H54 (cell line): ENCODE measurements around the gene MRPL33.

Experiments
- DNase-seq: peaks from one replicate; pipeline ENCODE4 v3.0.0; 2011; ENCODE audit warnings: low spot score, mixed read lengths; ENCODE audit not compliant: insufficient read length
- FAIRE-seq: peaks from 3 replicates; lab custom pipeline; 2011; peaks lifted over from hg19 to GRCh38; lab: Jason Lieb, UNC
- POLR2A ChIP-seq: IDR thresholded peaks from 2 replicates; pipeline ENCODE4 v1.6.1; 2011; ENCODE audit warnings: low read depth, mild to moderate bottlenecking, low read length

The MRPL33 gene

GRCh38 chr2:27776097-27776496 is 4.6 kb downstream of the MRPL33 start:
- no peak for TF ChIP-seq POLR2A
- no peak for DNase-seq
- no peak for FAIRE-seq

- DNase-seq = no peak
- no peak for TF ChIP-seq POLR2A
- FAIRE-seq = no peak
Measured at GRCh38 chr2:27776696-27777095, 5.2 kb downstream of the MRPL33 start.

GRCh38 chr2:27779417-27780055 is 8.0 kb downstream of the MRPL33 start:
- FAIRE-seq = no peak
- no peak for TF ChIP-seq POLR2A
- no peak for DNase-seq

GRCh38 chr2:27781496-27781895 is 10.0 kb downstream of the MRPL33 start:
- TF ChIP-seq POLR2A = no peak
- no peak for DNase-seq
- no peak for FAIRE-seq

- no peak for TF ChIP-seq POLR2A
- FAIRE-seq = no peak
- DNase-seq = no peak
Measured at GRCh38 chr2:27782701-27783100, 11.2 kb downstream of the MRPL33 start.

- no peak for TF ChIP-seq POLR2A
- DNase-seq (no peak), FAIRE-seq (no peak)
Measured at GRCh38 chr2:27790796-27791195, 19.3 kb downstream of the MRPL33 start.

- no peak for TF ChIP-seq POLR2A
- DNase-seq (no peak), FAIRE-seq (no peak)
Measured at GRCh38 chr2:27792759-27793158, 21.2 kb downstream of the MRPL33 start.

GRCh38 chr2:27795093-27795834 is 23.7 kb downstream of the MRPL33 start:
- TF ChIP-seq POLR2A = no peak
- DNase-seq (no peak), FAIRE-seq (no peak)

GRCh38 chr2:27795868-27796277 is 24.4 kb downstream of the MRPL33 start:
- DNase-seq = no peak
- no peak for FAIRE-seq
- TF ChIP-seq POLR2A = no peak

GRCh38 chr2:27796791-27797765 is 25.6 kb downstream of the MRPL33 start:
- no peak for FAIRE-seq
- no peak for DNase-seq
- no peak for TF ChIP-seq POLR2A

- FAIRE-seq (no peak), DNase-seq (no peak)
- no peak for TF ChIP-seq POLR2A
Measured at GRCh38 chr2:27797841-27798240, 26.3 kb downstream of the MRPL33 start.

- DNase-seq (no peak), FAIRE-seq (no peak)
- no peak for TF ChIP-seq POLR2A
Measured at GRCh38 chr2:27798486-27798885, 27.0 kb downstream of the MRPL33 start.

- TF ChIP-seq POLR2A = no peak
- FAIRE-seq = peak; percentile 91
- DNase-seq = peak; percentile 68
Measured at GRCh38 chr2:27798948-27799645, 27.6 kb downstream of the MRPL33 start.

- FAIRE-seq (no peak), DNase-seq (peak; percentile 34)
- no peak for TF ChIP-seq POLR2A
Measured at GRCh38 chr2:27799646-27800010, 28.1 kb downstream of the MRPL33 start.
